Aorta (tissue), 5 donors: ENCODE results near the gene MYO18A. TPM values are rescaled to one million over a fixed set of nuclear protein-coding genes. Genes with fewer than 3 reads are reported as not detected.

ENCODE experiments used
- ATAC-seq: fragments of 200-7000 bp; cut with Tn5 transposase; one replicate; pipeline ENCODE4 v1.9.1; 2022; ENCODE audit warnings: moderate library complexity; ENCODE audit not compliant: low FRiP score
- DNase-seq, 2 donors: peaks; one replicate each; pipeline ENCODE4 v3.0.0-alpha.2; 2020
- H3K27ac ChIP-seq, 2 donors: one replicate each; pipeline ENCODE4 v1.5.1; 2013; ENCODE audit warnings: low read length in 2 of 2, mild to moderate bottlenecking in 2 of 2, moderate library complexity in 2 of 2, control low read depth in 1 of 2, inconsistent platforms in 1 of 2, low read depth in 1 of 2
- H3K27me3 ChIP-seq, 2 donors: one replicate each; pipeline ENCODE4 v1.6.1; 2013; ENCODE audit warnings: control low read depth in 1 of 2, low read length in 1 of 2, mild to moderate bottlenecking in 1 of 2, moderate library complexity in 1 of 2; ENCODE audit not compliant: insufficient read depth in 2 of 2, control insufficient read depth in 1 of 2
- H3K36me3 ChIP-seq, 2 donors: one replicate each; pipeline ENCODE4 v1.6.1; 2013; ENCODE audit warnings: control low read depth in 1 of 2, low read length in 1 of 2, mild to moderate bottlenecking in 1 of 2; ENCODE audit not compliant: insufficient read depth in 2 of 2, control insufficient read depth in 1 of 2
- H3K4me1 ChIP-seq, 2 donors: one replicate each; pipeline ENCODE4 v1.6.1; 2013; ENCODE audit warnings: low read length in 2 of 2, control low read depth in 1 of 2, mild to moderate bottlenecking in 1 of 2, moderate library complexity in 1 of 2; ENCODE audit not compliant: insufficient read depth in 2 of 2, control insufficient read depth in 1 of 2
- H3K4me3 ChIP-seq, 2 donors: one replicate each; pipeline ENCODE4 v1.5.1; 2013; ENCODE audit warnings: low read length in 2 of 2, control low read depth in 1 of 2, mild to moderate bottlenecking in 1 of 2
- H3K9me3 ChIP-seq: one replicate; pipeline ENCODE4 v1.6.1; 2013; ENCODE audit warnings: mild to moderate bottlenecking, low read length; ENCODE audit not compliant: control insufficient read depth
- WGBS, 2 donors: extraction: QIAGEN DNeasy Blood & Tissue Kit; methylation state at CpG; one replicate each; pipeline ENCODE4 v1.1.7; 2013; 5-methylcytosine and 5-hydroxymethylcytosine counted together
- intact Hi-C, 2 donors: fragments of 100-400 bp; cut with DNase I; formaldehyde crosslinking; loops; one replicate each; pipeline versions ENCODE4 v1.14.2 to v1.15.0; 2022
- polyA plus RNA-seq, 2 donors: library from polyadenylated mRNA; stranded (reverse); fragments of 200-250 nt; gene quantifications; one replicate each; pipeline ENCODE4 v1.2.3, GENCODE V29; 2013
- total RNA-seq, 2 donors: library from RNA; stranded (reverse); fragmentation: NEBNext Ultra II Directional; extraction: Animal tissue kit (Norgen Biotek cat#: 25700); gene quantifications; one replicate each; pipeline ENCODE4 v1.2.1, GENCODE V29; 2021
- donor health status: healthy with polysubstance abuse.
- donor health status: Bipolar disorder and iron deficiency.
- donor health status: DM: no; HTN: no; CAD: no.
- donor health status: DM: no; HTN: no; CAD: no.
- donor health status: DM: yes; HTN: yes; CAD: no.

The MYO18A gene
- total and polyA plus RNA-seq, 4 donors = 17.4 to 116 (median 104) TPM

DNA sequence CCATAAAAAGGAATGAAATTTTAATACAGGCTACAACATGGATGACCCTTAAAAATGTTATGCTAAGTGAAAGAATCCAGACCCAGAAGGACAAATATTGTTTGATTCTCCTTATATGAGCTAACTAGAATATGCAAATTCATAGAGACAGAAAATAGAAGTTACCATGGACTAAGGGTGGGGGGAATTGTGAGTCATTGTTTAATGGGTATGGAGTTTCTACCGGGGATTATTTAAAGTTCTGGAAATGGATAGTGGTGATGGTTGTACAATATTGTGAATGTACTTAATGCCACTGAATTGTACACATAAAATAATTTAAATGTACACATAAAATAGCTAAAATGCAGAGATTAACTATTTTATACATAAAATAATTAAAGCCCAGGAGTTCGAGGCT lies 9.2 kb upstream of the MYO18A start:
- Histone ChIP-seq H3K27ac (no peak overlapping the region), H3K4me1 (no peaks in the 10 kb centered on the region), H3K9me3 (no peaks in the 10 kb centered on the region), H3K4me3 (no peak overlapping the region), H3K36me3 (no peaks in the 10 kb centered on the region), H3K27me3 (no peaks in the 10 kb centered on the region)
- intact Hi-C loops = no loop called here
- no peak for ATAC-seq
- WGBS, 2 donors = 91% methylated on average over 2 of the region's 2 CpGs
- no peak for DNase-seq

DNA sequence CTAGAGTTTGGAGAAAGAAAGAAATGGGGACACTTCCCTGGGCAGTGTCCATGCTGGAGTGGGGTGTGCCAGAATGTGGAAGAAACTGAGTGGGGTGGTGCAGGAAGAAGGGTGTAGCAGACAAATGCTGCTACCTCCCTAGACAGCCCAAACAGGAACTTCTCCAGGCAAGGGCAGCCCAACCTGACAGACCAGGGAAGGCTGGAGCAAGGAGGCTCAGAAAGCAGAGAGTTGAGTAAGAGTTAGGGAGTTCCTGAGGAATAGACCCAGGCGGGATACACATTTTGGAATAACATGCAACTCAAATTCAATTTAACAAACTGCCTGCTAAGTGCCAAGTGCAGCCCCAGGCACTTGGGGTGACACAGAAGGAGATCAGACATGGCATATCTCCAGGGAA lies 1.0 kb upstream of the MYO18A start:
- ATAC-seq (no peak), DNase-seq (no peak)
- intact Hi-C loops = loop anchor here (5.0 kb wide), 2 partner anchors 34 to 36 kb away; no protein-coding TSS in a partner anchor
- H3K9me3 ChIP-seq = no peaks in the 10 kb centered on the region
- H3K27ac ChIP-seq = peak overlapping the region in 1 of 2 donors; percentile 8
- H3K4me3 ChIP-seq = no peak overlapping the region
- 79 to 89% methylated on average over 1 of the region's 1 CpG for WGBS, 2 donors
- no peaks in the 10 kb centered on the region for H3K36me3 ChIP-seq
- H3K4me1 ChIP-seq = no peaks in the 10 kb centered on the region
- H3K27me3 ChIP-seq = no peaks in the 10 kb centered on the region

DNA sequence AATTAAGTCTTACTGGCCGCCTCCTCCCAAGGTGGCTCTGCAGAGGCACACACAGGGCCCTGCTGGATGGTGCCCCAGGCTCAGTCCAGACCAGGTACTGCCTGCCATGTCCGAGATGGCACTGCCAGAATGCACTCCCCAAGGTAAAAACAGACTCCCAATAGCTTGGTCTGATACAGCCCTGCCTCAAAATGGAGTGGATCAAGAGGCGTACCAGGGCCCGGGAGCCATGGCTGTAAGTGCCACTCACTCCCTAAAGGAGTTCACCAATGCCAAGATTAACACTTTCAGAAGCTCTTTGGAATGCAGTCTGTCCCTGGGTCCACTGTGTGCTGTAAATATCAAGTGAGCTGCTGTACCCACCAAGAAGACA lies 576 bp upstream of the MYO18A start:
- WGBS, 2 donors = 53 to 64% methylated on average over 4 of the region's 4 CpGs
- DNase-seq = no peak
- H3K27ac ChIP-seq = peak overlapping the region; percentile 9 to 81
- H3K4me1 ChIP-seq = no peaks in the 10 kb centered on the region
- no peaks in the 10 kb centered on the region for H3K27me3 ChIP-seq
- no peaks in the 10 kb centered on the region for H3K36me3 ChIP-seq
- intact Hi-C loops = loop anchor here (1.0 to 5.0 kb wide), 3 partner anchors 32 to 37 kb away; no protein-coding TSS in a partner anchor
- H3K9me3 ChIP-seq = no peaks in the 10 kb centered on the region
- no peak for ATAC-seq
- H3K4me3 ChIP-seq = no peak overlapping the region

DNA sequence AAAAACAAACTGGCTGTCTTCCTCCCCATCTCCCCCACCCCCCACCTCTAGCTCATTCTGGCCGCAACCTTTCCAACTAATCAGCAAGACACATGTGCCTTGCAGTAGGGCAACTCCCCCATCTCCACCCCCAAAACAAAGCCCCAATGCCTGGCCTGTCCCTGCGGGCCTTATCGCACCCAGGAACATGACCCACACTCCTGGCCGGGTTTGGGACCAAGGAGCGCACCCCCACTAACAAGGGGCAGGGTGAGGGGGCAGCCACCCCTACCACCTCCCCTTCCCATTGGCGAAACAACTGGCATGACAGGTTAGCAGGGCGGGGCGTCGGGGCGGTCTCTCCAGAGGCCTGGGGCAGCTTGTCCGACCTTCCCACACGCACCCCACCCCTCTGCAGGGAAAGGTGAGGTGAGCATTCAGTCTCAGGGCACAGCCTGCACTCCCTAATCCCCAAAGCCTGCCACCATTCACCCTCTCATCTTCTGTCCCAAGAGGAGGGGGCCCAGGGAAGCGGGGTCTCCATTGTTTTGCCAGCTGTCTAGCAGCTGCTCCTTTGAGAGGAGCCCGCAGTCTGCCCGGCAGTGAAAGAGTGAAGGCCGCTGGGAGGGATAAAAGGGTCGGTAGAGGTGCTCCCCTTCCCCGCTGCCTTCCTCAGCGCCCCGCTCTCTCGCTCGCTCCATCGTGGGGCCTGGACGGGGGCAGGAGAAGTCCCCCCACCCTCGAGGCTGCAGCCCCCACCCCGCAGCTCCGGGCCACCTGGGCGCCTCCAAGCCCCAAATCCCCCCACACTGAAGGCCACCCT lies 765 bp downstream of the MYO18A start:
- ATAC-seq = peak; percentile 38
- Histone ChIP-seq H3K4me3 (peak overlapping the region; percentile 41 to 88), H3K36me3 (no peaks in the 10 kb centered on the region), H3K27ac (peak overlapping the region in 1 of 2 donors; percentile 22), H3K9me3 (no peaks in the 10 kb centered on the region), H3K4me1 (no peaks in the 10 kb centered on the region), H3K27me3 (no peaks in the 10 kb centered on the region)
- intact Hi-C loops = loop anchor here (1.0 to 5.0 kb wide), 3 partner anchors 31 to 38 kb away; no protein-coding TSS in a partner anchor
- 7% methylated on average over 17 to 28 of the region's 28 CpGs for WGBS, 2 donors
- DNase-seq = no peak

DNA sequence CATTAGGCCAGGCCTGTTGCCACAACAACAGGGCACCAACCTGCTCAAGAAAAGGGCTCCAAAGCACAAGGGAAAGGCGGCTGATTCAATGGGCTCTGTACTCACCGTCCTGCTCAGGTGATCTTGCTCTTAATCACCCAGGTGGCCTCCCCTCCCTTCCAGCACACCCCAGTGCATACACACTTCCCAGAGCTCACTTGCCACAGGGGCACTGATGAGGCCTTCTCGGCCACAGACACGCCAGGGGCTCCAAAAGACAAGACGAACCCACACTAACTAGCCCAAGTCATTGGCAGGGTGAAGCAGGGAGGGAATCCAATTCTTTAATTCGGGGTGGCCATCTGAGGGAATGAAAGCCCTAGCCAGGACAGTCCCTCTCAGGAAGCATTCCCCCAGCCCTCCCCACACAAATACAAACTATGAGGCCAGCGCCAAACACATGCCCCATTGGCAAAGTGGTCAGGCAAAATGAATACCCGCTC lies 1.4 kb downstream of the MYO18A start:
- no peak overlapping the region for H3K27ac ChIP-seq
- 32 to 38% methylated on average over 8 of the region's 8 CpGs for WGBS, 2 donors
- H3K9me3 ChIP-seq = no peaks in the 10 kb centered on the region
- intact Hi-C loops = no loop called here
- no peak overlapping the region for H3K4me3 ChIP-seq
- ATAC-seq (no peak), DNase-seq (no peak)
- no peaks in the 10 kb centered on the region for H3K36me3 ChIP-seq
- no peaks in the 10 kb centered on the region for H3K27me3 ChIP-seq
- no peaks in the 10 kb centered on the region for H3K4me1 ChIP-seq

DNA sequence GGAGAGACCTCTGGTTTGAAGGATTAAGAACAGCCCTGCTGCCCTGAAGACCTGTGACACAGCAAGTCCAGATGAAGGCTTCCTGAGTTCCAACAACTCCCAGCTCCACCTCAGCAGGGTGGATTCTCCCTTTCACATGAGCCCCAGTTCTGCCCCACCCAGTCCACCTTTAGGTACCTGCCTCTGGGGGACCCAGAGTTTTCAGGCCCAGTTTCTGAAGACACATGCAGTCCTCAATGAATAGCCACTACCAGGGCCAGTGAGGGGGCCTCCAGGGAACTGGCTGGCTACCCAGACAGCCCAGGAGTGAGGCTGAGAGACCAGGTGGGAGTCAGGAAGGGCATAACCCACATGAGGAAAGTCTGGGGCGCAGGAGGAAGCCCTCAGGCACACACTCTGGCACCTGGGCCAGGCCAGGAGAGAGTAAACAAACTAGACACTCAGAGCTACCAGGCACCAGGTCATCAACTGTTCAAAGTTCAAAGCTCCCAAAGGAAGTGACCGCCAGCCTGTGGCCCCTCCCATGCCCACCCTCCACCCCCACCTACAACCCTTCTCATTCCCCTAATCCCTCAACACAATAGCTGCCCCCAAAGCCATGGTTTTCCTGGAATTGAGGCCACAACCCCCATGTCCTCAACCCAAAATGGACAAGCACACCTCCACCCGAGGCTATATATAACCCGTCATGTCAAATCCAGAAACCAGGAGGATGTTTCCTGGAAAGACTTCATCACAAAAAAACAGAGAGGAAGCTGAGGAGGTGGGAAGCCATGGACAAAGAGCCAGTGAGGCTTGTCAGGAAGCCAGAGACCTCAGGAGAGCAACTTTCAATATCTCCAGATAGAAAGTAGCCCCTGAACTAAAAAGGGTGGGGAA lies 2.1 kb downstream of the MYO18A start:
- intact Hi-C loops = no loop called here
- H3K4me1 ChIP-seq = no peaks in the 10 kb centered on the region
- H3K27me3 ChIP-seq = no peaks in the 10 kb centered on the region
- no peaks in the 10 kb centered on the region for H3K9me3 ChIP-seq
- H3K27ac ChIP-seq = no peak overlapping the region
- H3K36me3 ChIP-seq = no peaks in the 10 kb centered on the region
- 71 to 73% methylated on average over 4 of the region's 4 CpGs for WGBS, 2 donors
- no peak for DNase-seq
- no peak overlapping the region for H3K4me3 ChIP-seq
- ATAC-seq = no peak

DNA sequence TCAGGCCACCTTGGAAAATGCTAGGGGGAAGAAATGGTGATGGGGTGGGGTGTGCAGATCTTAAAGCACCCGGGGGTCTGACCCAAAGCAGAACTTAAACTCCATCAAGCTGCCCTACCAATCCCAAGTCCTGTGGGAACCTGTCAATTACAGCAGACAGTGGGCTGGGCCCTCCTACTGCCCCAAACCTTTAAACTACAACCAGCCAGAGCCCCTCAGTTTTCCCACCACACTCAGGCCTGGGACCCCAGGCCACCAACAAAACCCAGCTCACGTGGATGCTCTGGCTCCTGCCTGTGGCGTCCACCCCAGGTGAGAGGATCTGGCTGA lies 2.7 kb downstream of the MYO18A start:
- Histone ChIP-seq H3K36me3 (no peaks in the 10 kb centered on the region), H3K4me1 (no peaks in the 10 kb centered on the region), H3K27me3 (no peaks in the 10 kb centered on the region), H3K4me3 (no peak overlapping the region), H3K27ac (no peak overlapping the region), H3K9me3 (no peaks in the 10 kb centered on the region)
- 80 to 82% methylated on average over 3 of the region's 3 CpGs for WGBS, 2 donors
- no peak for ATAC-seq
- DNase-seq = peak in 1 of 2 donors; percentile 47
- intact Hi-C loops = no loop called here

DNA sequence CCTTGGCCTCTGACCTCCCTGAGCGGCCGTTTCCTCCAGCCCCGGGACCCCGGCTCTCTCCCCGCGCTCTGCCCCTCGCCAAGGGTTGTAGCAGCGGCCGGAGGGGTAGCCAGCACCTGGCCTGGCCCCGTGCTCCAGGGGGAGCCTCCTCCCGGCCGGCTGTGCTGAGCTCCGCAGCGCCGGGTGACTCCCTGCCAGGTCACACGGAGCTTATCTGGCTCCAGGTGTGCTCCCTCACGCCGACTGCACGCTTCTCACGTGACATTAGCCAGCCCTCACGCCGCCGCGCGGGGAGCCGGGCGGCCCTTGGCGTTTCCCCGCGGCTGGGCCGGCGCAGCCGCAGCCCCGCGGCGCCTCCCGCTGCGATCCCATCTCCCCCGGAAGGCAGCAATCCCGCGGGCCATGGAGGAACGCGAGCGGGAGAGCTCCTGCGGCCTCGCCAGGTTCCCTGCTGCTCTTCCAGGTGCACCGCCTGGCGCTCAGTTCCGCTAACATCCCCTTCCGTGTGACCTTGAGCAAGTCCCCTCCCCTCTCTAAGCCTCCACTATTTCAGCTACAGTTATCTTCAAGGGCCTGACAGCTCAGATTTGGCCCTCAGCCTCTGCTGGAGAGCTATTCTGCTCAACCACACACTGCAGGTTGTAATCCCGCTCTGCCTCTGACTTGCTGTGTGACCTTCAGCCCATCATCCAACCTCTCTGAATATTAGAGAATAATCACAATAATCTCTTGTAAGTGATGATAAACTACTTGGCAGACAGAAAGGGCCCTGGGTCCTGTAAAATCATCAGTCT lies 3.4 kb downstream of the MYO18A start:
- Histone ChIP-seq H3K4me3 (peak overlapping the region; percentile 0 to 18), H3K4me1 (no peaks in the 10 kb centered on the region), H3K9me3 (no peaks in the 10 kb centered on the region), H3K27me3 (no peaks in the 10 kb centered on the region), H3K36me3 (no peaks in the 10 kb centered on the region), H3K27ac (no peak overlapping the region)
- 3 to 5% methylated on average over 47 to 51 of the region's 51 CpGs for WGBS, 2 donors
- peak; percentile 36 for ATAC-seq
- DNase-seq = peak in 1 of 2 donors; percentile 78
- intact Hi-C loops = no loop called here
